K562 (cell line): ENCODE measurements around the gene SMARCA1. TPM values are rescaled to one million over a fixed set of nuclear protein-coding genes. Genes with fewer than 3 reads are reported as not detected.

ENCODE experiments used
- ATAC-seq: fragments of 200-7000 bp; cut with Tn5 transposase; 3 replicates; pipeline ENCODE4 v1.9.1; 2020; ENCODE audit warnings: moderate library complexity
- BruUV-seq: library from RNA; stranded (reverse); fragments of 400-500 nt; replicated peaks from 2 replicates; lab custom pipeline; 2021; lab: Mats Ljungman, UMichigan
- CTCF ChIA-PET: fragments of 300-600 bp; formaldehyde crosslinking; extraction: SDS; loops from one replicate; lab custom pipeline; 2021; ENCODE audit warnings: low intra/inter-chr PET ratio; lab: Yijun Ruan, JAX
- POLR2A ChIA-PET: fragments of 300-600, 350-650 bp; sonication (Branson Sonifier 250); formaldehyde crosslinking; extraction: SDS; loops from one replicate; lab custom pipeline; 2021; ENCODE audit warnings: antibody characterized with exemption, inconsistent platforms; lab: Yijun Ruan, JAX
- DNase-seq, 4 experiments: peaks; one replicate each; pipeline versions ENCODE4 v3.0.0 to v3.0.0-alpha.2; 2011 to 2018; ENCODE audit warnings: low spot score in 3 of 4, mixed read lengths in 3 of 4; ENCODE audit errors: extremely low read depth in 1 of 4
- FAIRE-seq: peaks from 2 replicates; lab custom pipeline; 2011; peaks lifted over from hg19 to GRCh38; lab: Jason Lieb, UNC
- H2AFZ ChIP-seq: 2 replicates; pipeline ENCODE4 v1.6.0; 2011; ENCODE audit warnings: low read depth, low read length, control low read depth, inconsistent platforms
- H3K27ac ChIP-seq: fragments of 200-600 bp; 3 replicates; pipeline ENCODE4 v1.8.0; 2011; ENCODE audit warnings: low read depth, mild to moderate bottlenecking, control low read depth, inconsistent platforms, low read length, moderate library complexity, mixed read lengths; ENCODE audit errors: extremely low read depth
- H3K27me3 ChIP-seq, 2 experiments: fragments of 300-600 bp in 1 of 2; 2 replicates in 1 of 2; 3 replicates in 1 of 2; pipeline versions ENCODE4 v1.6.0 to v1.8.0; 2011; ENCODE audit warnings: inconsistent platforms in 2 of 2, low read length in 2 of 2, mild to moderate bottlenecking in 1 of 2, mixed read lengths in 1 of 2, moderate library complexity in 1 of 2; ENCODE audit not compliant: control insufficient read depth in 2 of 2, insufficient read depth in 2 of 2
- H3K36me3 ChIP-seq: fragments of 300-600 bp; 3 replicates; pipeline ENCODE4 v1.8.0; 2011; ENCODE audit warnings: mild to moderate bottlenecking, low read length, inconsistent platforms; ENCODE audit not compliant: control insufficient read depth, insufficient read depth
- H3K4me1 ChIP-seq, 2 experiments: fragments of 200-600 bp in 1 of 2; replicated peaks in 1 of 2; 2 replicates in 1 of 2; 3 replicates in 1 of 2; pipeline versions ENCODE4 v1.5.1 to v1.8.0; 2011; ENCODE audit warnings: inconsistent platforms in 2 of 2, low read length in 2 of 2, mild to moderate bottlenecking in 1 of 2, mixed read lengths in 1 of 2, moderate library complexity in 1 of 2; ENCODE audit not compliant: control insufficient read depth in 2 of 2, insufficient read depth in 2 of 2
- H3K4me2 ChIP-seq: 2 replicates; pipeline ENCODE4 v1.6.1; 2011; ENCODE audit warnings: low read length, control low read depth, inconsistent platforms, mixed read lengths; ENCODE audit not compliant: insufficient read depth
- H3K4me3 ChIP-seq: fragments of 200-600 bp; sonication (generic), shearing (Covaris generic); 2 replicates; pipeline ENCODE4 v1.5.1; 2016; ENCODE audit warnings: control low read depth, inconsistent platforms
- H3K79me2 ChIP-seq: fragments of 200-600 bp; 3 replicates; pipeline ENCODE4 v1.8.0; 2011; ENCODE audit warnings: low read length, inconsistent platforms; ENCODE audit not compliant: control insufficient read depth, insufficient read depth
- H3K9ac ChIP-seq, 2 experiments: 2 replicates each; pipeline versions ENCODE4 v1.6.0 to v1.6.1; 2011; ENCODE audit warnings: low read depth in 2 of 2, low read length in 2 of 2, control low read depth in 1 of 2, inconsistent platforms in 1 of 2, mild to moderate bottlenecking in 1 of 2, mixed read lengths in 1 of 2; ENCODE audit not compliant: insufficient read depth in 1 of 2
- H3K9me1 ChIP-seq: one replicate; pipeline ENCODE4 v1.6.0; 2011; ENCODE audit warnings: inconsistent platforms, mild to moderate bottlenecking, low read length, moderate library complexity; ENCODE audit not compliant: control insufficient read depth, insufficient read depth
- H3K9me3 ChIP-seq: replicated peaks from 2 replicates; pipeline ENCODE4 v1.5.1; 2011; ENCODE audit warnings: low read depth, low read length, inconsistent platforms; ENCODE audit not compliant: control insufficient read depth, insufficient read depth
- H4K20me1 ChIP-seq: replicated peaks from 2 replicates; pipeline ENCODE4 v1.6.1; 2011; ENCODE audit warnings: low read length, inconsistent platforms, mixed read lengths; ENCODE audit not compliant: control insufficient read depth, insufficient read depth
- BDP1 ChIP-seq: IDR thresholded peaks from 3 replicates; pipeline ENCODE4 v1.6.1; 2011; ENCODE audit not compliant: insufficient read length, insufficient read depth
- CBX3 ChIP-seq, 2 experiments: IDR thresholded peaks; 1 replicate in 1 of 2; 2 replicates in 1 of 2; pipeline ENCODE4 v1.6.1; 2012; ENCODE audit warnings: inconsistent platforms in 2 of 2, low read length in 2 of 2, borderline replicate concordance in 1 of 2, control low read depth in 1 of 2
- FOSL1 ChIP-seq: fragments of 200-800 bp; sonication (Bioruptor generic); conservative IDR thresholded peaks from 2 replicates; pipeline ENCODE4 v1.6.1; 2016; ENCODE audit warnings: missing genetic modification characterization, missing compliant biosample characterization
- MTF1 ChIP-seq: fragments of 250-450 bp; sonication (Bioruptor Pico); IDR thresholded peaks from 2 replicates; pipeline ENCODE4 v1.9.0; 2021; ENCODE audit warnings: moderate library complexity, mild to moderate bottlenecking, inconsistent platforms, borderline replicate concordance
- WGBS: fragments of 100-300 bp; shearing (Covaris generic); methylation state at CpG from one replicate; pipeline ENCODE4 v1.1.6; 2016; ENCODE audit warnings: low coverage, mixed read lengths; ENCODE audit not compliant: insufficient coverage; ENCODE audit errors: missing lambda C conversion rate; 5-methylcytosine and 5-hydroxymethylcytosine counted together
- in situ Hi-C: fragments of 300-500 bp; cut with MboI; formaldehyde crosslinking; loops from 4 replicates; pipeline ENCODE4 v1.15.0; 2018; ENCODE audit warnings: inconsistent platforms, mixed read lengths
- intact Hi-C: fragments of 100-400 bp; cut with micrococcal nuclease; formaldehyde crosslinking; loops from 2 replicates; pipeline ENCODE4 v1.14.2; 2022
- polyA plus RNA-seq, 8 experiments: library from polyadenylated mRNA; depleted of rRNA in 4 of 8; stranded (reverse) in 5 of 8; unstranded in 3 of 8; fragments of >200 nt; fragmentation: Nextera tagmentation in 2 of 8; fragmentation: Illumina TruSeq in 1 of 8; extraction: Ambion mirVana in 2 of 8; extraction: Trizol in 1 of 8; gene quantifications; 2 replicates each; pipeline versions ENCODE4 v1.2.1 to v1.2.3, GENCODE V29; 2011 to 2014; ENCODE audit warnings: inconsistent platforms in 1 of 8, missing spikeins in 1 of 8
- total RNA-seq, 7 experiments: library from RNA; depleted of rRNA in 6 of 7; stranded (reverse); fragments of >200 nt in 6 of 7; fragmentation: Illumina TruSeq in 2 of 7; extraction: Trizol in 2 of 7; gene quantifications; 2 replicates each; pipeline versions ENCODE4 v1.2.1 to v1.2.3, GENCODE V29; 2011 to 2021; ENCODE audit warnings: low replicate concordance in 1 of 7

SMARCA1 gene
- total and polyA plus RNA-seq, 9 of the 15 experiments (the other 6 are each of a cell fraction or from before 2014, with no cell fraction given) = 0.42 to 3.0 (median 2.0) TPM

GRCh38 chrX:129495900-129496299, 27.4 kb downstream of the SMARCA1 start:
- peak; percentile 75 for TF ChIP-seq FOSL1
- no peak for TF ChIP-seq MTF1
- Histone ChIP-seq H3K9ac (no peak overlapping the region), H3K9me3 (no peaks in the 10 kb centered on the region), H3K4me2 (no peak overlapping the region), H3K9me1 (no peaks in the 10 kb centered on the region), H3K79me2 (no peaks in the 10 kb centered on the region), H4K20me1 (no peaks in the 10 kb centered on the region), H3K36me3 (no peaks in the 10 kb centered on the region), H2AFZ (no peak overlapping the region), H3K4me1 (no peaks in the 10 kb centered on the region), H3K4me3 (no peak overlapping the region), H3K27me3 (no peaks in the 10 kb centered on the region), H3K27ac (no peak overlapping the region)
- intact Hi-C loops (no loop called here), in situ Hi-C loops (no loop called here)
- ATAC-seq (no peak), DNase-seq (no peak), FAIRE-seq (no peak)
- ChIA-PET CTCF (no interaction called here), POLR2A (no interaction called here)
- 24% methylated on average over 5 of the region's 5 CpGs for WGBS
- no TSS peak for BruUV-seq

GRCh38 chrX:129494887-129495286, 28.4 kb downstream of the SMARCA1 start:
- TF ChIP-seq CBX3 (IDR thresholded peaks at IDR 0.05; ENCODE audit: borderline replicate concordance in 1 of 2, low read length in 2 of 2) (no peak), BDP1 (no peak)

More at GRCh38 chrX:129494887-129495286, 28.4 kb downstream of the SMARCA1 start:
- POLR2A ChIA-PET = interaction anchor here (0.5 kb wide), 1 partner anchor 11 kb away, joined by 3 read pairs; no protein-coding TSS in a partner anchor
- BruUV-seq = no TSS peak
- H3K9me1 ChIP-seq = no peaks in the 10 kb centered on the region
- H3K9ac ChIP-seq = no peak overlapping the region
- no peaks in the 10 kb centered on the region for H3K9me3 ChIP-seq
- H3K27ac ChIP-seq = no peak overlapping the region
- no peaks in the 10 kb centered on the region for H3K36me3 ChIP-seq
- intact Hi-C loops = no loop called here
- in situ Hi-C loops = no loop called here
- no peak for DNase-seq
- WGBS = 5% methylated on average over 2 of the region's 2 CpGs
- H3K4me1 ChIP-seq = no peaks in the 10 kb centered on the region
- H3K27me3 ChIP-seq = no peaks in the 10 kb centered on the region
- H3K4me2 ChIP-seq = no peak overlapping the region
- no peaks in the 10 kb centered on the region for H4K20me1 ChIP-seq
- ATAC-seq = no peak
- no peaks in the 10 kb centered on the region for H3K79me2 ChIP-seq
- CTCF ChIA-PET = no interaction called here
- no peak for FAIRE-seq
- H3K4me3 ChIP-seq = no peak overlapping the region
- H2AFZ ChIP-seq = no peak overlapping the region
